Kidney tubule cell (primary cell): ENCODE data around the gene GPR62.
A peak's percentile ranks its signal among the peaks of the same experiment; 100 is the strongest.
"Not testable (repeated sequence)": the region's sequence is repeated elsewhere in the genome, so short reads cannot be mapped to it uniquely, and the experiment has no call there.

Experiments
- DNase-seq: peaks from one replicate; pipeline ENCODE4 v3.0.0-alpha.2; 2018; ENCODE audit warnings: low spot score

The GPR62 gene, protein sequence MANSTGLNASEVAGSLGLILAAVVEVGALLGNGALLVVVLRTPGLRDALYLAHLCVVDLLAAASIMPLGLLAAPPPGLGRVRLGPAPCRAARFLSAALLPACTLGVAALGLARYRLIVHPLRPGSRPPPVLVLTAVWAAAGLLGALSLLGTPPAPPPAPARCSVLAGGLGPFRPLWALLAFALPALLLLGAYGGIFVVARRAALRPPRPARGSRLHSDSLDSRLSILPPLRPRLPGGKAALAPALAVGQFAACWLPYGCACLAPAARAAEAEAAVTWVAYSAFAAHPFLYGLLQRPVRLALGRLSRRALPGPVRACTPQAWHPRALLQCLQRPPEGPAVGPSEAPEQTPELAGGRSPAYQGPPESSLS

DNA sequence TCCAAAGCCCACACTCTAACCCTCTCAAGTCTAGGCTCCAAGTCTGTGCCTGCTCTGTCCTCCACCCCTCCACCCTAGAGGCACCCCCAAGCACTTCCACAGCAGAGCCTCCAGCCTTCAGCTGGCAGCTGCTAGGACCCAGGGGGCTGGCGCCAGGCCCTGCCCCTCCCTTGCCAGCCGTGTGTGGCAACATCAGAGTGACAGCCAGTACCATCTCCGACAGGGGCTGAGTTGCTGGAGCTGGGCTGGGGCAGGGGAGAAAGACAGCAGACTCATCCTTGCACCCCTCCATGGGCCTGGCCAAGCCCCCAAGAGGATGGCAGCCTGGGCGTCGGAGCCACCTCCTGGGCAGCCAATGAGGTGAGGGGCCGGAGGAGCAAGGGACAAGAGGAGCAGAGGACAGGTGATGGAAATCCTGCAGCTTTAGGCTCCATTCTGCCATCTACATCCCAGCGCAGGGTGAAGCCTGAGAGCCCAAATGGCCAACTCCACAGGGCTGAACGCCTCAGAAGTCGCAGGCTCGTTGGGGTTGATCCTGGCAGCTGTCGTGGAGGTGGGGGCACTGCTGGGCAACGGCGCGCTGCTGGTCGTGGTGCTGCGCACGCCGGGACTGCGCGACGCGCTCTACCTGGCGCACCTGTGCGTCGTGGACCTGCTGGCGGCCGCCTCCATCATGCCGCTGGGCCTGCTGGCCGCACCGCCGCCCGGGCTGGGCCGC lies at the start of gene GPR62:
Gene GPR62 (plus strand): TSS at position 207 of the 718 bp plus-strand sequence. CDS start 272 bp downstream, at position 479.
- DNase-seq, result no peak

DNA sequence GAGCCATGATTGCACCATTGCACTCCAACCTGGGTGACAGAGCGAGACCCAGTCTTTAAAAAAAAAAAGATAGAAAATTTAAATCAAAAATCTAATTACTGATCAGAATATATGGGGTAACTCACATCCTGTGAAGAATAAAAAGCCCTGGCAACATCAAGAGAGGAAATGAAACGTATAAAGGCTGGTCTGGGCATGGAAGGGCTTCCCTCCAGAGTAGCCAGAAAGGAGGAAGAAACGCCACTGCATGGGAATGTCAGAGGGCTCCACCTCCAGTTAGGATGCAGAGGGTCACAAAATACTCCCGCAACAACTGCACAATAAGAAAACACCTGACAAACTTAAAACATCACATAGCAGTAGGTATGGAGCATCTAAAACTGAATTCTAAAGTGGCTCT lies 47.2 kb upstream of the GPR62 start:
- no peak for DNase-seq

DNA sequence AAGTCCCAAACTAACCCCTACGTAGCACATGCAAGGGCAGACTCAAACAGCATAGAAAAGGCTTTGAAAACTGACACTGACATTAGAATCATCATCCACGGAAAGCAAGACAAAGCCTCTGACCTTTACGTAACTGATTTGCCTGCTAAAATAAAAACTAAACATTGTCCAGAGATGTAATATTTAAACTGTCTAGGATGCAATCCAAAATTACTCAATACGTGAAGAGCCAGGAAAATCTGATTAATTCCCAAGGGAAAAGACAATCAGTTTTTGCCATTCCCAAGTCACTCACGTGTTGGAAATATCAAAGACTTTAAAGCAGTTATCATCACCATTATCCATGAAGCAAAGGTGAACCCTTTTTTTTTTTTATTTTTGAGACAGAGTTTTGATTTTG lies 38.8 kb upstream of the GPR62 start:
- DNase-seq, result no peak

DNA sequence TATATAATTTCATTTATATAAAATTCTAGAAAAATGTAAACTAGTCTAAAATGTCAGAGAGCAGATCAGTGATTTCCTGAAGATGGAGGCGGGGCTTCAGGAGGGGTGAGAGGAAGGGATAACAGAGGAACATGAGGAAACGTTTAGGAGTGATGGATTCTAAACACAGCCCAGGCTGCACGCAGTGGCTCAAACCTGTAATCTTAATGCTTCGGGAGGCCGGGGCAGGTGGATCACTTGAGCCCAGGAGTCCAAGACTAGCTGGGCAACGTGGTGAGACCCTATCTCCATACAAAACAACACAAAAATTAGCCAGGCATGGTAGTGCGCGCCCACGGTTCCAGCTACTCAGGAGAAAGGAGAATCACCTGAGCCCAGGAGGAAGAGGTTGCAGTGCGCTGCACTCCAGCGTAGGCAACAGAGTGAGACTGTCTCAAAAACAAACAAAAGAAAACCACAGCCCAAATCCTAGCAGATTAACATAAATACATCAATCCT lies 34.1 kb upstream of the GPR62 start:
- no peak for DNase-seq

DNA sequence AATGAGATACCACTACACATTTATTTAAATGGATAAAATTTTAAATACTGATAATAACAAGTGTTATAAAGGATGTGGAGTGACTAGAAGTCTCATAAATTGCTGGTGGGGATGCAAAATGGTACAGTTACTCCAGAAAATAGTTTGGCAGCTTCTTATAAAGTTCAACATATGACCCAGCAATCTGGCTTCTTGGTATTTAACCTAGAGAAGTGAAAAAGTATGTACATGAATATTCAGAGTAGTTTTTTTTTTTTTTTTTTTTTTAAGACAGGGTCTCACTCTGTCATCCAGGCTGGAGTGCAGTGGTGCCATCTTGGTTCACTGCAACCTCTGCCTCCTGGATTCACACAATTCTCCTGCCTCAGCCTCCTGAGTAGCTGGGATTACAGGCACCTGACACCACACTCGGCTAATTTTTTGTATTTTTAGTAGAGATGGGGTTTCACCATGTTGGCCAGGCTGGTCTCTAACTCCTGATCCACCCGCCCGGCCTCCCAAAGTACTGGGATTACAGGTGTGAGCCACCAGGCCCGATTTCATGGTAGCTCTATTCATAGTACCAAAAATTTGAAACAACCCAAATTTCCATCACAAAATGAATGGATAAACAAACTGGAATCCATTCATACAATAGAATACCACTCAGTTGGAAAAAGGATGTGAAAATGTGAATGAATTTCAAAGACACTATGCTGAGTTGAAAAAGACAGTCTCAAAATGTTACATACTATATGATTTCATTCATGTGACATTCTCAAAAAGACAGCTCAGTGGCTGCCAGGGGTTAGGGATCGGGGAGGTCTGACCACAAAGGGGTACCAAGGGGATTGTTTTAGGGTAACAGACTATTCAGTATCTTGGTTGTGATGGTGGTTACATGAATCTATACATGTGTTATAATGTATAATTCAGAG lies 27.9 kb upstream of the GPR62 start:
- DNase-seq, result no peak

DNA sequence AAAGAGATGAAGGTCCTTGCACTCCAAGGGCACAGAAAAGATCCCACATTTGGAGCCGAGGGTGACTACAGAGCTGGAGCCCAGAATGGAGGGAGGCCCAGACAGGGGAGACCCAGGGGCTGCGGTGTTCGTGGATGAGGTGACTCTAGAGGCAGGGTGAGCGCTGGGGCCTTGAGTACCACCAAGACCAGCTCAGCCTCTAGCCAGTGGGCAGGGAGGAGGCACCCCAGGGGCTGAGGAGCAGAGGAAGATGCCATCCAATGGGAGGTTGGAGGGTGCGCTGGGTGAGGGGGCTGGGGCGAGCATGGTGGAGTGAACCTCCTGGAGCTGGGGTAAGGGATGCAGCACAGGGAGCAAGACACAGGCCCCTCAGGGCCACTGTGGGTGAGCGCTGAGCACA lies 26.7 kb upstream of the GPR62 start:
- no peak for DNase-seq

DNA sequence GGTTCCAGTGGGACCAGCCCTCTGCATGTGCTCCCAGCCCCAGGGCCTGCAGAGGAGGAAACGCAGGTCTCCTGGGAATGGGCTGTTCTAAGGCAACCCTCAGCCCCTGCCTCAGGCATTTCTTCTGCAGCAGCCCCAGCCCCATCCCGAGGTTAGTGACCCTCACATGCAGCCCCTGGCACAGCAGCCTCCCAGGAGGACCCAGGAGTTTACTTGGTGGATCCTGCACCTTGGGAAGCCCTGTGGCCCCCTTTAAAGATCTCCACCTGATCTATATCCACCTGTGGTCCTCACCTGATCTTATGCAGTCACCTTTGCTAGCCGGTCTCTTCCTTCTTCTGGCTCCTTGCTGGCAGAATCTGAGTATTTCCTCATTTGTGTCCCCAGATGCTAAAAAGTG lies 26.2 kb upstream of the GPR62 start:
- DNase-seq, result not testable (repeated sequence)

DNA sequence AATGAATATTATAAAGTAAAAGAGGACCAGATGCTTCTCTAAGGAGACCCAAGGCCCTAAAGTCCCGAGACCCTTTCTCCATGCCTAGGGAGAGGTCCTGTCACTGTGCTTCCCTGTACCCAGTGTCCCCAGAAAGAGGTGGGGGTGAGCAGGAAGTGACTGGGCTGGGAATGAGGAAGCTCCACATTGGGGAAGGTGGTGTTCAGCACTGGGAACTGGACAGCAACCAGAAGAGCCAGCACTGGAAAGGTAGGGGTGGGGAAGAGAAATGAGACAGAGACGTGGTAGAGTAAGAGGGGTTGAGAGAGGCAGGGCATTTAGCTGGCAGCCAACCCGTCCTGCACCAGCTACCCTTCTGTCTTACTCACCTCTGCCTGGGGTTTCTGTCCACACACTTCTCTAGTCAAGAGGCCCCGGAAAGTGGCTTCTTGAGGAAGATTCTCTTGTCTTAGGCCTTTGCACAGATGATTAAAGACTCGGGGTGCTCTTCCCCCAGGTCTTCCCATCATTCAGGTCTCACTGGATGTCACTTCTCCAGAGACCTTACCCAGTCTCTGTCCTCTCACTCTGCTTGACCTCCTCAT lies 25.7 kb upstream of the GPR62 start:
- peak; percentile 17 for DNase-seq

DNA sequence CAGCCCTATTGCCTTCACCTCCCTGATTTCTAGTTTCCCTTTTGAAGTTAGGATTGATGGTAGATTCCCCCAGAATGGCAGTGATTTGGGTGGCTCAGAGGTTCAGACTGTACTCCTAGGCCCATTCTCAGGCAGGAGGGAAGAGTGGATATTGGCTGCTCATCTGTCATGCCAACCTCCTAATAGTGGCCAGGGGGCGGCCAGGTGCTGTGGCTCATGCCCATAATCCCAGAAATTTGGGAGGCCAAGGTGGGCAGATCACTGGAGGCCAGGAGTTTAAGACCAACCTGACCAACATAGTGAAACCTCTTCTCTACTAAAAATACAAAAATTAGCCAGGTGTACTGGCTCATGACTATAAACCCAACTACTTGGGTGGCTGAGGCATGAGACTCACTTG lies 24.7 kb upstream of the GPR62 start:
- DNase-seq, result no peak

DNA sequence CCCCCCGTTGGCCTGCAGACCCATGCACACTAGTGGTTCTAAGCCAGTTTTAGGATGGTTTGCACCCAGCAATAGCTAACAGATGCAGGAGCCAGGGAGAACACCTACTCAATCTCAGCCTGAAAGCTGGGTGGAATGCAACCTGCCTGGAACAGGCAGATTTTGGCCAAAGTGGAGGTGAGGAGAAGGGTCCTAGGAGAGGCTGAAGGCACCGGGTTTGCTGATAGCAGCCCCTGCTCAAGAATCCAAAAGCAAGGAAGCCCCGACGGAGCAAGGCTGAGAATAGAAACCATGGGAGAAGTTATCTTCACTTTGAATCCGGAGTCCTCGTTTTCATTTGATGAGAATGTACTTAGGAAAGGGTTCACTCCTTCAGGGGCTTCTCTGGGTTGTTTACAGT lies 23.4 kb upstream of the GPR62 start:
- DNase-seq, result no peak

DNA sequence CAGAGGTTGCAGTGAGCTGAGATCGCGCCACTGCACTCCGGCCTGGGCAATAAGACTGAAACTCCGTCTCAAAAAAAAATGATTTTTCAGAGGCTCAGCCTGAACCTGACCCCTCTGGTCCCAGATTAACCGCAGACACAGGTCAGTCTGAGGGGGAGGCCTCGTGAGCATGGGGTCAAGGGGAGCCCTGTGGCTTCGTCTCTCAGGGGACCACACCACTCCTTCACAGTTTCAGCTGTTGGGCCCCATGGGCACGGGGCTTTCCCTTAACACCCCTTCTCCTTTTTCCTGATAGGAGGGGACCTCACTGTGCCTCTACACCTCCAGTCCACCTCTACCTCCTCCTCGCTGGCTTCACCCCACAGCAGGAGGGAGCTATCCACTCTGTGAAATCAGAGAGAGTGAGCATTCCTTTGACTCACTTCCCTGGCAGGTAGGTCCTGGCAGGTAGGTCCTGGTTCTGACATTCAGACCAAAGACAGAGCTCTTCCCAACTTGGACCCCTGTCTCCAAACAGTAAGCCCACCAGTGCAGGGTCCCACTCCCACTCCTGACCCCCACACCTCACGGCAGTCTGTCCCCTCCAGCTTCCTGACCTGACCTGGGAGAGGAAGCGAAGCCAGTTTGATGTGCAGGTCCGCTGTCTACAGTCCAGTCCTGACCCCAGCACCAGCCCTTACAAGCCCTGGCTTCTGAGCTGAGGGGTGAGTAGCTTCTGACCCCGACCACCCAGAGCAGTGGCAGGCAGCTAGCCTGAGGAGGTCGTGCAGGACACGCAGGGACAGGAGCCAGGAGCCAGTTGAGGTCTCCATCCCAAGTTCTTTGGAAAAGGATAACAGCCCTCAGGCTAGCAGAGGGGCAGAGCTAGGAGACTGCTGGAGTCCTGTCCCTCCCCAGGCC lies 22.5 kb upstream of the GPR62 start:
- DNase-seq, result no peak

DNA sequence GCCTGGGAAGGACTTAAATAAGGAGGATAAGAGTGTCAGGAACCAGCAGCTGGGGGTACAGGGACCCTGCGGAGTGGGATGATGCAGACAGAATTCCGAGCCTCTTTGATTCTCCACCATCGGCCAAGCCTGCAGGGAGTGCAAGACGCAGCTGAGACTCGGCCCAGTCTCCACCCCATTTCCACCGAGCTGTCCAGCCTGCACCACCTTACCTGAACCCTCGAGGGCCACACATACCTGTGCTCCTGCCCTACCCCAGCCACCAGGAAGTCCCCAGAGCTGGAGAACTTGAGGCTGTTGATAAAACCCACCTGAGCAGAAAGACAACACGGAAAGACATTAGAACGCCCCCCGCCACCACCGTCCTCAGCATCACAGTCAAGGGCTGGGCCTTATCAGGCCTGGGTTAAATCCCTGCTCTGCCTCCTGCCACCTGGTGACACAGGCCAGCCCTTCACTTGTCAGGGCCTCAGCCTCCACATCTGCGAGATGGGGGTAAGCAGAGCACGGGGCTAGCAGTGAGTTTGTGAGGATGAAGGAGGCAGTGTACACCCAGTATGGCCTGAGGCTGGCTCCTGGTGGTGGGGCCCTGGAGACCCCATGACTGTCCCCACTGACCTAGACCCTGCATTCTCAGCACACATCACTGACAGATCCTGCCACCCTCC lies 21.6 kb upstream of the GPR62 start:
- DNase-seq, result no peak

DNA sequence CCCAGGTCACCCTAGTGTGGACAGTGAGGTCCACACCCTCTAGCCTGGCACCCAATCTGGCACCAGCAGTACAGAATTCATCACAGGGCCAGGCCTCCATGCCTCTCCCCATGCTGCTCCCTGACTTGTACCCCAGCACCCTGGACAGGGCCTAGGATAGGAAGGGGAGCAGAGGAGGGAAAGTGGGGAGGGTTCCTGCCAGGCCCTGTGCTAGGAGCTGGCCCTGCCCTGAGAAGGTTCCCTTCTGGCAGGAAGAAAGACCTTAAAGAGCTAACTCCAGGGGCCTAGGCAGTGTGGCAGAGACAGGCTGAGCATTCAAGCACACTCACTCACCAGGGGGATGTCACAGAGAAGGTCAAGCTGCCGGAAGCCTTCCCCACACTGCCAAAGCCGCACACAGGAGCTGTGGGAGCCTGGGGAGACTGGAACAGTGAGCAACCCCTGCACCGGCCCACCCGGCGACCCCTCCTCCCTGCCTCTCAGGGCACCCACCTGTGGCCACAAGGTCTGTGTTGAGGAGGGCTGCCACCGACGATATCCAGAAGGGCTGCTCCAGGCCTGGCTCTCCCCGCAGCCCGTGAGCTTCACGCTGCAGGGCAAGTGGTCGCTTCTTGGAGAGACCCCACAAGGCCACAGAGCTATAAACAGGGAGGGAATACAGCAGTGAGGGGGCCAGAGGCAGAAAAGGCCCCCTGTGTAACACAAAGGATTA lies 20.9 kb upstream of the GPR62 start:
- DNase-seq, result no peak

DNA sequence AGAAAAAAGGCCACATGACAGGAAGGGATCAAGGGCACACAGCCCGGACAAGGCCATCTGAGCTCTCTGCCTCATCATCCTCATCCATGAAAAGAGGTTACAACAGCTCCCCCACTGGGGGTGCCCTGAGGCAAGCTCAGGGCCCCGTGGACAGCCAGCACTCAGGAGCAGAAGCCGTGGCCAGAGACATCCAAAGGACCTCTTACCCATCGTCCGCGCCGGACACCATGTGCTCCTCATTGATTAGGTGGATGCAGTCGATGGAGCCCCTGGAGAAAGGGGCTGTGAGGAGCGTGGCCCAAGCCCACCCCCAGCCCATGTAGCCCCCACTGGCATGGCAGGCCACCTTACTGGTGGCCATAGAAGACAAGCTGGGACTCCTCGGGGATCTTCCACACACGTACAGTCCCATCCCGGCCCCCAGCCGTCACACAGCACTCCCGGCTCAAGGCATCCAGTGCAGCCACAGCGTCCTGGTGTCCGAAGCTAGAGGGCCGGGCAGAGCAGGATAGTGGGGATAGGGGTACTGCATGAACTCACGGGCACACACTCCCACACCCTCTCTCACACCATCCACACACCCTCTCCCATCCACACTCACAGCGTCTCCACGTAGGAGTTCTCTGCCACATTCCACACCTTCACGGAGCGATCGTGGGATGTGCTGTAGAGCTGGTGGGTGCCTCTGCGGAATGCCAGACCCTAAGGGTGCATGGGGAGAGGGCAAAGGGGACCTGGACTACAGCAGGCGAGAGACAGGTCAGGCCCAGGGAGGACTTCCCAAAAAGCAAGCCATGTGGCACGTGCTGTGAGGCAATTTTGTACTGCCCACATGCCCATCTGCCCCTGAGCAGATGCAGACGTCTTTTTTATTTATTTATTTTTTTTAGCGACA lies 19.9 kb upstream of the GPR62 start:
- no peak for DNase-seq

DNA sequence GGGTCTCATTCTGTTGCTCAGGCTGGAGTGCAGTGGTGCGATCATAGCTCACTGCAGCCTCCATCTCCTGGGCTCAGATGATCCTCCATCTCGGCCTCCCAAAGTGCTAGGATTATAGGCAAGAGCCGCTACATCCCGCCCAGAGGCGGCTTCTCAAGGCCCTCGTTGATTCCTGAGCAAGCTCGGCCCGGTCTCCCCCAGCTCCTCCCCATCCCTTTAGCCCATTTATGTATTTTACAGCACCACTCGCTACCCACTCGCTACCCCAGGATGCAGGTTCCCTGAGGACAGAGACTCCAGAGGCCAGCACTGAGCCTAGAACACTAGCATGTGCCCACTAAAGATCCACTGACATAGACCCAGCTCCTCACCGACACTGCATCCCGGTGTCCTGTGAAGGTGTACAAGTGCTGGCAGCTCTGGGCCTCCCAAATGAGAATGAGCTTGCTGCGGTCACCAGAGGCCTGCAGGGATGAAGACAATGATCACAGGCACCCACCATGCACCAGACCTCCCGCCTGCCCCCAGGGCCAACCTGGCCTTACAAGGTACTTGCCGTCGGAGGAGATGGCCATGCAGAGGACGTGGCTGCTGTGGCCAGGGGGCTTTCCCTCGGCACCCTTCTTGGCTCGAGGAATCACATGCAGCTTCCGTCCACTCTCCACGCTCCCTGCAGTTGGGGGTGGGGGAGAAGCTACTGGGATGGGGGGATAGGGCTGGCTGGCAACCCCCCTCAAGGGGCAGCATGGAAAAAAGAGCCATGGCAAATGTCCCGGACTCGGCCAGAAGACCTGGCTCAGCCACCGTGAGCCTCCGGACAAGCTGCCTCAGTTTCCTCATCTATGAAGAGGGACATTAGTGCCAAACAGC lies 19.1 kb upstream of the GPR62 start:
- DNase-seq, result no peak

DNA sequence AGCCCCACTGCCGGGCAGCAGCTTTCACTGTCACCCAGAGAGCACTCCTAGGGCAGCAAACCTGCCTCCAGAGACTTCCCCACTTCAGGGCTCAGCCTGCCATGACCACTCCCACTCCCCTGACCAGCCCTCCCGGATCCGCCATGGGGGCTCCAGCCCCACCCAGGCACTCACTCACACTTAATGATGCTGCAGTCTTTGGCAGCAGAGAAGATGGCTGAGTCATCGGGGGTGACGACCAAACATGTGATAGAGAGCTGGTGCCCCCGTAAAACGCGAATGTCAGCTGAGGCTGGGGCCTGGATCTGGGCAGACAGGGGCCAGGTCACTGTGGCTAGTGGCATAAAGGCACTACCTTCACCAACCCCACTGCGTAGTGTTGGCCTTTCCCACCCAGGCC lies 18.2 kb upstream of the GPR62 start:
- DNase-seq, result no peak

DNA sequence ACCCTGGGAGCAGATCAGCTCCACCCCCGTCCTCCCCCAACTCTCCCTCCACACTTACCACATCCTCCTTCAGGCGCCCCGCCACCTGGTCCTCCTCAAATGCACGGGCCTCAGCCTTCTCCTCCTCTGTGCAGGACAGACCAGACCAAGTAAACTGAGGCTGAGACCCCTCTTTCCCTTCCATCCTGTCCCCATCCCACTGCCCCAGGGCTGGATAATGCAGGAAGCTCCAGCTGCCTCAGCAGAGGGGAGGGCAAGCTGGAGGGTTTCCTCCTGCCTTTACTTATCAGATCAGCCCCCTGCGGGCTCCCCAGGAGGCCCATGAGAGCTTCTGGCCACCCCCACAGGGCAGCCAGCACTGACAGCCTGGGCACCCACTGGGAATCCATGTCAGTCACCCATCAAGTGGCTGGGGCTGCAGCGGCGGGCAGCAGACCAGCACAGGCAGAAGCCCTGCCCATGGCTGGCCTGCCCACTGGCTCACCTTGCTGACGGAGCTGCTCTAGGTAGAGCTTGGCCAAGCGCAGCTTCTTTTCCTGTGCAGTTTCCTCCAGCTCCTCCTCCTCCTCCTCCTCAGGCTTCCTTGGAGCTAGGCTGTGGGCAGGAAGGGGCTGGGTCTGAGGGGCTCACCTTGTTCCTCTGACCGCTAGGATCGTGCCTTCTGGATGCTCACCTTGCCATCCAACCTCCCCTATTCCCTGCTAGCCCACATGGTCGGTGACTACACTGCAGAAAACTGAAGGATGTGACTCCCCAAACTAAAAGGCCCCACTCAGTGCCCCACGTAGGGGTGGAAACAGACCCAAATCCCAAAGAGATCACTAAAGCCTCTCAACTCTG lies 17.4 kb upstream of the GPR62 start:
- DNase-seq, result no peak
